ENCODE measurements around the gene MXD4.

- TF ChIP-seq EZH2 (IDR thresholded peaks at IDR 0.05; ENCODE audit: low read length, unreplicated experiment) (no peak), EZH2phosphoT487 (IDR thresholded peaks at IDR 0.05; ENCODE audit: borderline replicate concordance, low read length) (no peak)
- TF ChIP-seq, protein P1, sequence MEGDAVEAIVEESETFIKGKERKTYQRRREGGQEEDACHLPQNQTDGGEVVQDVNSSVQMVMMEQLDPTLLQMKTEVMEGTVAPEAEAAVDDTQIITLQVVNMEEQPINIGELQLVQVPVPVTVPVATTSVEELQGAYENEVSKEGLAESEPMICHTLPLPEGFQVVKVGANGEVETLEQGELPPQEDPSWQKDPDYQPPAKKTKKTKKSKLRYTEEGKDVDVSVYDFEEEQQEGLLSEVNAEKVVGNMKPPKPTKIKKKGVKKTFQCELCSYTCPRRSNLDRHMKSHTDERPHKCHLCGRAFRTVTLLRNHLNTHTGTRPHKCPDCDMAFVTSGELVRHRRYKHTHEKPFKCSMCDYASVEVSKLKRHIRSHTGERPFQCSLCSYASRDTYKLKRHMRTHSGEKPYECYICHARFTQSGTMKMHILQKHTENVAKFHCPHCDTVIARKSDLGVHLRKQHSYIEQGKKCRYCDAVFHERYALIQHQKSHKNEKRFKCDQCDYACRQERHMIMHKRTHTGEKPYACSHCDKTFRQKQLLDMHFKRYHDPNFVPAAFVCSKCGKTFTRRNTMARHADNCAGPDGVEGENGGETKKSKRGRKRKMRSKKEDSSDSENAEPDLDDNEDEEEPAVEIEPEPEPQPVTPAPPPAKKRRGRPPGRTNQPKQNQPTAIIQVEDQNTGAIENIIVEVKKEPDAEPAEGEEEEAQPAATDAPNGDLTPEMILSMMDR (conservative IDR thresholded peaks at IDR 0.05; ENCODE audit: low read depth, low read length) = no peak
Measured at GRCh38 chr4:2267320-2267811, 5.5 kb upstream of the MXD4 start.
